ENCODE measurements around the gene RAB5B.
"Not testable (repeated sequence)": the region's sequence is repeated elsewhere in the genome, so short reads cannot be mapped to it uniquely, and the experiment has no call there.

Gene RAB5B

DNA sequence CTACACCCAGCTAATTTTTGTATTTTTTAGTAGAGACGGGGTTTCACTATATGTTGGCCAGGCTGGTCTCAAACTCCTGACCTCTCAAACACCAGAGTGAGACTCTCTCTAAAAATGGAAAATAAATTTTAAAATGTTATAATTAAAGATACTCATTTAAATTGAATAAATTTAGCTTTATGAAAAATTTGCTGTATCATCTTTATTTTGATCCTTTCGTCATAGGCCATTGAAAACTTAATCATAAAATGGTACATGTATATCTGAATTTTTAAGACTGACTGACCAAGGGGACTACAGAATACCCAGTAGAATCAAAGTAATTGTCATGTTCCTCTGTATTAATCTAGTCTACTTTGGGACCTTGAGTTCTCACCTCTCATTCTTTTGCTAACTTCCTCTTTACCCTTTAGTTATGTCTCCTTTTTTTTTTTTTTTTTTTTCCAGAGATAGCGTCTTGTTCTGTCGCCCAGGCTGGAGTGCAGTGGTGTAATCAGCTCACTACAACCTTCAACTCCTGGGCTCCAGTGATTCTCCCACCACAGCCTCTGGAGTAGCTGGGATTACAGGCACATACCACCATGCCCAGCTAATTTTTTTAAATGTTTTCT lies 9.5 kb downstream of the RAB5B start:
- H3K4me2 ChIP-seq (ENCODE audit: low read depth, low read length, poor library complexity, severe bottlenecking): no peak overlapping the region
- H3K4me1 ChIP-seq (ENCODE audit: insufficient read depth, low read length, poor library complexity, severe bottlenecking): peaks cover 6% of the 10 kb centered on the region
- no peaks in the 10 kb centered on the region for H3K9me3 ChIP-seq (ENCODE audit: insufficient read depth, low read depth, low read length)
- H3K9me2 ChIP-seq (replicated peaks; ENCODE audit: low read depth, low read length): no peaks in the 10 kb centered on the region
- no peaks in the 10 kb centered on the region for H4K20me1 ChIP-seq (ENCODE audit: insufficient read depth, low read length, poor library complexity, severe bottlenecking)
- H3K36me3 ChIP-seq (ENCODE audit: insufficient read depth, low read length): no peaks in the 10 kb centered on the region
- no peak overlapping the region for H3K9ac ChIP-seq (ENCODE audit: low read depth, low read length, poor library complexity, severe bottlenecking)
- H2AFZ ChIP-seq (ENCODE audit: low read length): no peak overlapping the region
- no peaks in the 10 kb centered on the region for H3K27me3 ChIP-seq (ENCODE audit: insufficient read depth, low read length, poor library complexity, severe bottlenecking)
- TF ChIP-seq EZH2phosphoT487 (IDR thresholded peaks at IDR 0.05; ENCODE audit: borderline replicate concordance) (no peak), CTCF (conservative IDR thresholded peaks at IDR 0.05; ENCODE audit: low read length) (no peak)
- peaks cover 10% of the 10 kb centered on the region; the same call in 1 of the 2 replicates for H3K79me2 ChIP-seq (ENCODE audit: insufficient read depth, low read length)
- H3F3A ChIP-seq (ENCODE audit: low read depth): no peaks in the 10 kb centered on the region
- no peak overlapping the region for H3K4me3 ChIP-seq (ENCODE audit: low read length, poor library complexity, severe bottlenecking)

- no peak for TF ChIP-seq EZH2phosphoT487 (IDR thresholded peaks at IDR 0.05; ENCODE audit: borderline replicate concordance)
- no peaks in the 10 kb centered on the region for H3K9me2 ChIP-seq (replicated peaks; ENCODE audit: low read depth, low read length)
- H3K4me2 ChIP-seq (ENCODE audit: low read depth, low read length, poor library complexity, severe bottlenecking): no peak overlapping the region
- H3K4me1 ChIP-seq (ENCODE audit: insufficient read depth, low read length, poor library complexity, severe bottlenecking): peaks cover 6% of the 10 kb centered on the region
- no peaks in the 10 kb centered on the region for H3K27me3 ChIP-seq (ENCODE audit: insufficient read depth, low read length, poor library complexity, severe bottlenecking)
- H4K20me1 ChIP-seq (ENCODE audit: insufficient read depth, low read length, poor library complexity, severe bottlenecking): no peaks in the 10 kb centered on the region
- H2AFZ ChIP-seq (ENCODE audit: low read length): no peak overlapping the region
- no peaks in the 10 kb centered on the region; the same call in 1 of the 2 replicates for H3K79me2 ChIP-seq (ENCODE audit: insufficient read depth, low read length)
- H3K9me3 ChIP-seq (ENCODE audit: insufficient read depth, low read depth, low read length): no peaks in the 10 kb centered on the region
- H3K4me3 ChIP-seq (ENCODE audit: low read length, poor library complexity, severe bottlenecking): no peak overlapping the region
- H3K36me3 ChIP-seq (ENCODE audit: insufficient read depth, low read length): peaks cover 5% of the 10 kb centered on the region; the same call in 1 of the 2 replicates
- H3K9ac ChIP-seq (ENCODE audit: low read depth, low read length, poor library complexity, severe bottlenecking): no peak overlapping the region
- H3F3A ChIP-seq (ENCODE audit: low read depth): no peaks in the 10 kb centered on the region
Measured at GRCh38 chr12:55984861-55985260, 11.0 kb downstream of the RAB5B start.

DNA sequence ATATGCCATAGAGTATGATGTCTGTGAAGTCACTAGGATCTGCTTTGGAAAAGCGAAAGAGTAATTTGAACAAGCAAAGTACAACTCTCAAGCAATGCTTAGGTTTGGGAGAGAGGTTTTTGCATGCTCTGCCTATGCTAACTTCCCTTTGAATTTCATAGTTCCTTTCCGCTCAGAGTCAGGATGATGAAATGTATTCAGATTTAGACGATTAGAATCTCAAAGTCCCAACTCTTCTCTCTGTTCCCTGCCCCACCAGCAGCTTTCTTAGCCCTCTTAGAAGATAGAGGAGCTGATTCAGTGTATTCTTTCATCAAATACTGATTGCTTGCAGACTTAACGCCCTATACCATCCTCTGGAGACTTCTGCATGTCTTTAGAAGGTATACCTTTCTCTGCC lies 11.5 kb downstream of the RAB5B start:
- Histone ChIP-seq H3K4me1 (ENCODE audit: insufficient read depth, low read length, poor library complexity, severe bottlenecking) (peaks cover 6% of the 10 kb centered on the region), H3K79me2 (ENCODE audit: insufficient read depth, low read length) (no peaks in the 10 kb centered on the region; the same call in 1 of the 2 replicates), H4K20me1 (ENCODE audit: insufficient read depth, low read length, poor library complexity, severe bottlenecking) (no peaks in the 10 kb centered on the region), H3K9me2 (replicated peaks; ENCODE audit: low read depth, low read length) (no peaks in the 10 kb centered on the region), H3K9ac (ENCODE audit: low read depth, low read length, poor library complexity, severe bottlenecking) (no peak overlapping the region), H3K9me3 (ENCODE audit: insufficient read depth, low read depth, low read length) (no peaks in the 10 kb centered on the region), H2AFZ (ENCODE audit: low read length) (no peak overlapping the region), H3K4me2 (ENCODE audit: low read depth, low read length, poor library complexity, severe bottlenecking) (no peak overlapping the region), H3K27me3 (ENCODE audit: insufficient read depth, low read length, poor library complexity, severe bottlenecking) (no peaks in the 10 kb centered on the region), H3F3A (ENCODE audit: low read depth) (no peaks in the 10 kb centered on the region), H3K36me3 (ENCODE audit: insufficient read depth, low read length) (peaks cover 9% of the 10 kb centered on the region; the same call in 1 of the 2 replicates), H3K4me3 (ENCODE audit: low read length, poor library complexity, severe bottlenecking) (no peak overlapping the region)
- TF ChIP-seq CTCF (conservative IDR thresholded peaks at IDR 0.05; ENCODE audit: low read length) (no peak), EZH2phosphoT487 (IDR thresholded peaks at IDR 0.05; ENCODE audit: borderline replicate concordance) (no peak)

GRCh38 chr12:55985976-55986375 lies 12.1 kb downstream of the RAB5B start:
- H3K27me3 ChIP-seq (ENCODE audit: insufficient read depth, low read length, poor library complexity, severe bottlenecking); H3K9ac ChIP-seq (ENCODE audit: low read depth, low read length, poor library complexity, severe bottlenecking); H4K20me1 ChIP-seq (ENCODE audit: insufficient read depth, low read length, poor library complexity, severe bottlenecking); H3K4me2 ChIP-seq (ENCODE audit: low read depth, low read length, poor library complexity, severe bottlenecking); H3F3A ChIP-seq (ENCODE audit: low read depth); H3K79me2 ChIP-seq (ENCODE audit: insufficient read depth, low read length); H3K4me3 ChIP-seq (ENCODE audit: low read length, poor library complexity, severe bottlenecking); H2AFZ ChIP-seq (ENCODE audit: low read length); H3K9me3 ChIP-seq (ENCODE audit: insufficient read depth, low read depth, low read length); H3K4me1 ChIP-seq (ENCODE audit: insufficient read depth, low read length, poor library complexity, severe bottlenecking); H3K9me2 ChIP-seq (replicated peaks; ENCODE audit: low read depth, low read length): not testable (repeated sequence)
- peaks cover 16% of the 10 kb centered on the region; the same call in 1 of the 2 replicates for H3K36me3 ChIP-seq (ENCODE audit: insufficient read depth, low read length)

All from Loucy (cell line).